Heart left ventricle (tissue), 13 donors: ENCODE measurements around the gene GRID2IP.

ENCODE experiments used
- CTCF ChIP-seq, 12 donors: fragments of 200-600 bp; sonication (generic) in 4 of 12; IDR thresholded peaks; one replicate each; pipeline versions ENCODE4 v1.5.0 to v1.8.0; 2018 to 2022; ENCODE audit warnings: antibody characterized with exemption in 12 of 12, mild to moderate bottlenecking in 5 of 12
- POLR2A ChIP-seq, 2 donors: fragments of 450-650 bp; IDR thresholded peaks; one replicate each; pipeline ENCODE4 v1.6.1; 2017; ENCODE audit warnings: antibody characterized with exemption in 2 of 2, mild to moderate bottlenecking in 2 of 2, moderate library complexity in 2 of 2
- donor health status: ischemic (EF 13 %, LVEDD 7.1; RV severe dilation, severe dysfunction).
- donor health status: DM: no; HTN: yes; CAD: no.
- donor health status: DM: no; HTN: no; CAD: no.
- donor health status: ischemic (EF 25% LVEDD 6.9; RV normal size, moderate dysfunction).
- donor health status: ischemic (EF 25% LVEDD 5.7; RV mildly dilated, moderate dysfunction).
- donor health status: ischemic (EF 35%, LVEDD 5.7; RV mildly dilated, moderate dysfunction).
- donor health status: nonischemic (EF 11% LVEDD 7.7; RV severe dilation, severe dysfunction).
- donor health status: DM: yes; HTN: yes; CAD: no.
- donor health status: PGD.
- donor health status: ischemic (EF 29% LVEDD 5.4; RV normal size, mild dysfunction).
- donor health status: nonischemic (EF 23%, LVEDD 6.1; RV moderate dilation, normal function).

- TF ChIP-seq CTCF (IDR thresholded peaks at IDR 0.05) = no peak
- TF ChIP-seq POLR2A (IDR thresholded peaks at IDR 0.05) = no peak
Measured at GRCh38 chr7:6542368-6542767, 8.9 kb downstream of the GRID2IP start.
